ENCODE measurements around the gene URAD. TPM values are rescaled to one million over a fixed set of nuclear protein-coding genes. Genes with fewer than 3 reads are reported as not detected.

URAD gene
- total RNA-seq, 1 experiment from 2014 or later: not detected

- Histone ChIP-seq H3K9me3 (ENCODE audit: low read length) (no peaks in the 10 kb centered on the region), H3K4me1 (ENCODE audit: insufficient read depth, low read length) (no peaks in the 10 kb centered on the region), H3F3A (ENCODE audit: low read length, unreplicated experiment) (no peaks in the 10 kb centered on the region), H3K27ac (ENCODE audit: low read length) (no peak overlapping the region), H3K79me2 (ENCODE audit: low read length) (no peaks in the 10 kb centered on the region), H3K9me2 (replicated peaks; ENCODE audit: low read length) (no peaks in the 10 kb centered on the region), H2AFZ (ENCODE audit: low read length) (no peak overlapping the region), H3K36me3 (ENCODE audit: low read depth, low read length) (no peaks in the 10 kb centered on the region), H3K4me3 (ENCODE audit: low read length) (no peak overlapping the region), H4K20me1 (ENCODE audit: low read length) (no peaks in the 10 kb centered on the region), H3K27me3 (ENCODE audit: low read length) (peaks cover 51% of the 10 kb centered on the region), H3K9ac (ENCODE audit: low read length) (no peak overlapping the region), H3K4me2 (ENCODE audit: low read length) (no peak overlapping the region)
- CTCF ChIA-PET: no interaction called here
- TF ChIP-seq EZH2phosphoT487 (IDR thresholded peaks at IDR 0.05; ENCODE audit: borderline replicate concordance, low read length): no peak
- TF ChIP-seq CTCF (conservative IDR thresholded peaks at IDR 0.05; ENCODE audit: low read depth, low read length): no peak
- no peak for TF ChIP-seq EZH2 (IDR thresholded peaks at IDR 0.05; ENCODE audit: low read length, unreplicated experiment)
- POLR2A ChIA-PET (ENCODE audit: unreplicated experiment): no interaction called here
- intact Hi-C loops (cut with micrococcal nuclease): no loop called here
- ATAC-seq (no peak), DNase-seq (no peak)
- no TSS peak for BruUV-seq (replicated peaks)
These were observed 21.8 kb downstream of the URAD start for GRCh38 chr13:27966641-27967202.

GRCh38 chr13:27965740-27966640 lies 22.5 kb downstream of the URAD start:
- Histone ChIP-seq H2AFZ (ENCODE audit: low read length) (no peak overlapping the region), H3K9ac (ENCODE audit: low read length) (no peak overlapping the region), H3K79me2 (ENCODE audit: low read length) (no peaks in the 10 kb centered on the region), H3K36me3 (ENCODE audit: low read depth, low read length) (no peaks in the 10 kb centered on the region), H3K27ac (ENCODE audit: low read length) (no peak overlapping the region), H3K4me2 (ENCODE audit: low read length) (no peak overlapping the region), H3K9me3 (ENCODE audit: low read length) (no peaks in the 10 kb centered on the region), H3K4me3 (ENCODE audit: low read length) (no peak overlapping the region), H3F3A (ENCODE audit: low read length, unreplicated experiment) (no peaks in the 10 kb centered on the region), H3K27me3 (ENCODE audit: low read length) (peaks cover 59% of the 10 kb centered on the region), H4K20me1 (ENCODE audit: low read length) (no peaks in the 10 kb centered on the region), H3K4me1 (ENCODE audit: insufficient read depth, low read length) (peaks cover 6% of the 10 kb centered on the region; the same call in 1 of the 2 replicates), H3K9me2 (replicated peaks; ENCODE audit: low read length) (no peaks in the 10 kb centered on the region)
- no peak for ATAC-seq
- intact Hi-C loops (cut with micrococcal nuclease): no loop called here
- no TSS peak for BruUV-seq (replicated peaks)
- ChIA-PET POLR2A (ENCODE audit: unreplicated experiment) (no interaction called here), CTCF (no interaction called here)
- no peak for DNase-seq
- TF ChIP-seq EZH2phosphoT487 (IDR thresholded peaks at IDR 0.05; ENCODE audit: borderline replicate concordance, low read length): no peak
- no peak for TF ChIP-seq CTCF (conservative IDR thresholded peaks at IDR 0.05; ENCODE audit: low read depth, low read length)
- no peak for TF ChIP-seq EZH2 (IDR thresholded peaks at IDR 0.05; ENCODE audit: low read length, unreplicated experiment)

GRCh38 chr13:27965343-27965739 lies 23.2 kb downstream of the URAD start:
- POLR2A ChIA-PET (ENCODE audit: unreplicated experiment): no interaction called here
- ATAC-seq (no peak), DNase-seq (no peak)
- no peak overlapping the region for H3K4me2 ChIP-seq (ENCODE audit: low read length)
- H3K36me3 ChIP-seq (ENCODE audit: low read depth, low read length): no peaks in the 10 kb centered on the region
- TF ChIP-seq EZH2 (IDR thresholded peaks at IDR 0.05; ENCODE audit: low read length, unreplicated experiment) (no peak), CTCF (conservative IDR thresholded peaks at IDR 0.05; ENCODE audit: low read depth, low read length) (no peak), EZH2phosphoT487 (IDR thresholded peaks at IDR 0.05; ENCODE audit: borderline replicate concordance, low read length) (no peak)
- H3K27ac ChIP-seq (ENCODE audit: low read length): no peak overlapping the region
- peaks cover 9% of the 10 kb centered on the region; the same call in 1 of the 2 replicates for H3K4me1 ChIP-seq (ENCODE audit: insufficient read depth, low read length)
- no peak overlapping the region for H2AFZ ChIP-seq (ENCODE audit: low read length)
- no peak overlapping the region for H3K4me3 ChIP-seq (ENCODE audit: low read length)
- no peaks in the 10 kb centered on the region for H3K9me3 ChIP-seq (ENCODE audit: low read length)
- intact Hi-C loops (cut with micrococcal nuclease): no loop called here
- H3K79me2 ChIP-seq (ENCODE audit: low read length): no peaks in the 10 kb centered on the region
- no peaks in the 10 kb centered on the region for H3K9me2 ChIP-seq (replicated peaks; ENCODE audit: low read length)
- H4K20me1 ChIP-seq (ENCODE audit: low read length): no peaks in the 10 kb centered on the region
- H3K27me3 ChIP-seq (ENCODE audit: low read length): peaks cover 62% of the 10 kb centered on the region
- no TSS peak for BruUV-seq (replicated peaks)
- no peaks in the 10 kb centered on the region for H3F3A ChIP-seq (ENCODE audit: low read length, unreplicated experiment)
- H3K9ac ChIP-seq (ENCODE audit: low read length): no peak overlapping the region
- CTCF ChIA-PET: no interaction called here

Measured in PC-3 (cell line).